NK-92 treated with Interleukin-12 subunit alpha and Interleukin-12 subunit beta, amount 100 ng/mL, for 24 hours (cell line): ENCODE measurements around the gene CTSK.

Experiments used
- DNase-seq: peaks from one replicate; lab custom pipeline; 2025; lab: John Stamatoyannopoulos, UW

CTSK gene

DNA sequence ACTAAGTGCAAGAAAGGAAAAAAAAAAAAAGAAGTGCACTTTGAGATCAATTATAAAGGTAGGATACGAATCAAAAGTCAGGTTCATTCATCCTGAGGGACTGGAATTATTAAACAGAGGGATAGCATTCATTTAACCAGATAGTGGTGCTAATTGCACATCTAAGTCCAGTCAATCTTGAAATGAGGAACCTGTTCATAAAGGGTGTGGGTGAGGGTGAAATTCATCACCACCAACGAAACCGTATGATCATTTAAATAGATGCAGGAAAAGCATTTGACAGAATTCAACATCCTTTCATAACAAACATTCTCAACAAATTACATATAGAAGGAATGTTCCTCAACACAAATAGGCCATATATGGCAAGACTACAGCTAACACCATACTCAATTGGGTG is 48.0 kb downstream of the CTSK start:
- no peak for DNase-seq

DNA sequence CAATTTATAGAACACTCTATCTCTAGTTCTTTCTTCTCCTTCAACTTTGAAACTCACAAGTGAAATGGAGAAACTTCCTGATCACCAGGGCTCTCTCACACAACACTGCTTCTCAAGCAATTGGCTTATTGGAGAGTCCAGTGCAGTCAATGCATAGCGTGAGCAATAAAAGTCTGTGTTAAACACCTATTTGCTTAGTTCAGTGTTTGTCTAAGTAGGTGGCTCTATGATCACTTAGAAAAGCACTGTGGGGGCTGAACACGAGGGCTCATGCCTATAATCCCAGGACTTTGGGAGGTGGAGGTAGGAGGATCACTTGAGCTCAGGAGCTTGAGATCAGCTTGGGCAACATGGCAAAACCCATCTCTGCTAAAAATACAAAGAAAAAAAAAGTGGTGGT is 54.6 kb downstream of the CTSK start:
- no peak for DNase-seq

DNA sequence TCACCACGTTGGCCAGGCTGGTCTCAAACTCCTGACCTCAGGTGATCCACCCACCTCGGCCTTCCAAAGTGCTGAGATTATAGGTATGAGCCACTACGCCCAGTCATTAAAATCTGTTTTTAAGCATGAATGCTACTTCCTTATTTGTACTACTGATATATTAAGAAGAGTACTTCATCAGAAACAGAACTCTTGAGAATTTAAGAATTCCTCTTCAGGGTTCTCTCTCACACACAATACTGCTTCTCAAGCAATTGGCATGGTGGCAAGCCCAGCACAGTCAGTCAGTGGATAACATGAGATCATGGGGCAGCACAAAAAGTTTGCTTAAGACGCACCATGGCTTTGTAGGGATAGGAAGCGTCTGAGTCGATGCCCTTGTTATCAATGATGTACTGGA is 56.6 kb downstream of the CTSK start:
- DNase-seq, result no peak

DNA sequence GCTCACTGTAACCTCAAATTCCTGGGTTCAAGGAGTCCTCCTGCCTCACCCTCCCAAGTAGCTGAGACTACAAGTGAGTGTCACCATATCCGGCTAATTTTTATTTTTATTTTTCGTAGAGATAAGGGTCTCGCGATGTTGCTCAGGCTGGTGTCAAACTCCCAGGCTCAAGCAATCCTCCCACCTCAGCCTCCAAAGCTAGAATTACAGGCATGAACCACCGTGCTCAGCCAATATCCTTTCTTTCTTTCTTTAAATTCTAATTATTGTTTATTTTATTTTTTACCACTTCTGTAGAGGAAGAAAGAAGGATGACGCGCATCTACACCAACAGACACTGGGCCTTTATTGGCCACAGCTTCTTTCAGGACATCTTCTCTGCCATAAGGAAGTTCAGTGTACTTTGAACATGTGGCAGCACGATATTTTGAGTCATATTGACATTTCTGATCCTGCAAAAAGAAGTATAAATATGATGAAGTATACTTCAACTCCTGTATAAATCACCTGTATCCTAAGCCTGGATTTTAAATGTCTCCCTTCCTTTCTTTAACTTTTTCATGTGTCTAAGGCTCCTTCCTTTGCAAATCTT is 58.2 kb downstream of the CTSK start:
- no peak for DNase-seq

DNA sequence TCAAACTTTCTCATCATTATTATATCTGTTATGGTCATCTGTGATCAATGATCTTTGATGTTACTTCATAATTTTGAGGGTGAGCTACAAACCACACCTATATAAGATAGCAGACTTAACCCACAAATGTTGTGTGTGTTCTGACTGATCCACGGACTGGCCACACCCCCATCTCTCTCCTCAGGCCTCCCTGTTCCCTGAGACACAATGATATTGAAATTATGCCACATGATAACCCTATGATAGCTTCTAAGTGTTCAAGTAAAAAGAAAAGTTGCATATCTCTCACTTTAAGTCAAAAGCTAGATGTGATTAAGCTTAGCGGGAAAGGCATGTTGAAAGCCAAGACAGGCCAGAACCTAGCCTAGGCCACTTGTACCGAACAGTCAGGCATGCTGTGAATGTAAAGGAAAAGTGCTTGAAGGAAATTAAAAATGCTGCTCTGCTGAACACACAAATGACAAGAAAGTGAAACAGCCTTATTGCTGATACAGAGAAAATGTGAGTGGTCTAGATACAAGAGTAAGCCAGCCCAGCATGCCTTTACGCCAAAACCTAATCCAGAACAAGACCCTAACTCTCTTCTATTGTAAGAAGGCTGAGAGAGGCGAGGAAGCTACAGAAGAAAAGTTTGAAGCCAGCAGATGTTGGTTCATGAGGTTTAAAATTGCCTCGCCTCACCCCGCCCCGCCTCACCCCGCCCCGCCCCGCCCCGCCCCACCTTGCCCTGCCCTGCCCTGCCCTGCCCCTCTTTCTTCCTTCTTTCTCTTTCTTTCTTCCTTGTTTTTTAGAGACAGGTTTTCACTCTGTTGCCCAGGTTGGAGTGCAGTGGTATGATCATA is 59.0 kb downstream of the CTSK start:
- DNase-seq, result no peak
